SK-N-MC (cell line): ENCODE measurements around the gene MREG.

Source experiments
- EZH2 ChIP-seq: fragments of 200-600 bp; sonication (generic); IDR thresholded peaks from one replicate; pipeline ENCODE4 v1.6.1; 2017; ENCODE audit warnings: antibody characterized with exemption
- FOXP2 ChIP-seq: optimal IDR thresholded peaks from 2 replicates; pipeline ENCODE3; 2011; ENCODE audit warnings: mild to moderate bottlenecking, moderate library complexity; ENCODE audit not compliant: insufficient read depth; ENCODE audit errors: extremely low read length, control extremely low read depth
- POLR2AphosphoS5 ChIP-seq: IDR thresholded peaks from 2 replicates; pipeline ENCODE4 v1.6.1; 2012; ENCODE audit warnings: mild to moderate bottlenecking, low read depth, low read length, borderline replicate concordance

- TF ChIP-seq POLR2AphosphoS5 (no peak), EZH2 (no peak), FOXP2 (no peak)
Observed at GRCh38 chr2:216015722-216016464, 2.5 kb upstream of the MREG start.
